Erythroblast (primary cell): ENCODE results near the gene MTM1.

Source experiments
- GATA1 ChIP-seq: IDR thresholded peaks from 2 replicates; pipeline ENCODE4 v1.6.1; 2011; ENCODE audit warnings: low read depth, mild to moderate bottlenecking, control low read depth, low read length, moderate library complexity
- POLR2A ChIP-seq: IDR thresholded peaks from 2 replicates; pipeline ENCODE4 v1.6.1; 2011; ENCODE audit warnings: mild to moderate bottlenecking, low read length

GRCh38 chrX:150690126-150690525 lies 121.7 kb downstream of the MTM1 start:
- TF ChIP-seq POLR2A (no peak), GATA1 (no peak)
